GM15510 (cell line): Measurements from ENCODE around the gene ARPC1B.

Experiments
- POLR2A ChIP-seq: IDR thresholded peaks from 3 replicates; pipeline ENCODE4 v1.6.1; 2011; ENCODE audit warnings: borderline replicate concordance; ENCODE audit not compliant: insufficient read length; ENCODE audit errors: extremely low read depth

The ARPC1B gene

DNA sequence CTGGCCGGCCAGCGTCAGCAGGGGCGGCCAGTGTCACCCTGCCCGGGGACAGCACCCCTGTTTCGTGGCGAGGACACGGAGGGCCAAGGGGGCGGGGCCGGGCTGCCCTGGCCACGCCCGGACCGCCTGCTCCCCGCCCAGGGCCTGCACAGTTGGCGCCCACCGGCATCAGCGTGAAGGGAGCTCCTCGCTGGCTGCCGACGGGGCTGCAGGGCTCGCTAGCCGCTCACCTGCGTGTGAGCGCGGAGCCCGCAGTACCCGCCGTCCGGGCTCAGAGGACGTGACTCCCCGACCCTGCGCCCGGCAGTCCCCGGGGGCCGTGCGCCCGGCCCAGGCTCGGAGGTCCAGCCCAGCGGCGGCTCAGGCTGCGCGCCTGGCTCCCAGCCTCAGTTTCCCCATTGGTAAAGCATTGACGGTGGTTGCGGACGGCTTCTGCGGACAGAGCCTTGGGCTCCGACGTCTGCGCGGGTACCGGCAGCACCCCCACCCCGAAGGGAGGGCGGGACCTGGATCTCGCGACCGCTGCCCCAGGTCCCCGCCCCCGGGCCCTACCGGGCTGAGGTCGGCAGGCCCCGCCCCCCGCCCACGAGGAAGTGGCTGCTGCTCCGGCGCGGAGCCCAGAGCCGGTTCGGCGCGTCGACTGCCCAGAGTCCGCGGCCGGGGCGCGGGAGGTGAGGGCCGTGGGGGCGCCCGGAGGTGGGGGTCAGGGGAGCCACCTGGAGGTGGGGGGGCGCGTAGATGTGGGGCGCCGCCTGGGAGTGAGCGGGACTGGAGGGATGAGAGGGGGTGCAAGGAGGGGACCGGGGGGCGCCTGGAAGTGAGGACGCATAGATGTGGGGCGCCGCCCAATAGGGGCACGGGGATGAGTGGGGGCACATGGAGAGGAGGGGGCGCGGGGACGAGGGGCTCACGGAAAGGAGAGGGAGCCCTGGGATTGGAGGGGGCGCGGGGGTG, at the start of gene ARPC1B:
TSS of gene ARPC1B (plus strand) at position 620 of the 954 bp plus-strand sequence. CDS start 10,985 bp downstream, outside the sequence.
- TF ChIP-seq POLR2A, result peak; percentile 95

DNA sequence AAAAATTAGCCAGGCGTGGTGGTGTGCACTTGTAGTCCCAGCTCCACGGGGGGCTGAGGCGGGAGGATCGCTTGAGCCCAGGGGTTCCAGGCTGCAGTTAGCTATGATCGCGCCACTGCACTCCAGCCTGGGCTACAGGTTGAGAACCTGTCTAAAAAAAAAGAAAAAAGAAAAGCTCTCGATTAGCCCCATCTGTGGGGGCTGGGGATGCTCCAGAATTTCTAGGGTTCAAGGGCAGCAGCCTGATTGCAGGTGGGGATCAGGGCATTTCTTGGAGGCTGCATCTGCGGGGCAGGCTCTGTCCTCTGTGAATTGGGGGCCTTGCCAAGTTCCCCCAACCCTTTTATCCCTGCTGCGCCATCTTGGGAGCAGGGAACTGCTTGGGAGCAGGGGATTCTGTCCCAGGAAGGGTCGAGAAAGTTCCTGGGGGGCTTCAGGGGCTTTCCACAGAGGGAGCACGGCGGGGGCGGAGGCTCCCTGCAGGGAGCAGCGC, 49.5 kb upstream of the ARPC1B start:
- no peak for TF ChIP-seq POLR2A

DNA sequence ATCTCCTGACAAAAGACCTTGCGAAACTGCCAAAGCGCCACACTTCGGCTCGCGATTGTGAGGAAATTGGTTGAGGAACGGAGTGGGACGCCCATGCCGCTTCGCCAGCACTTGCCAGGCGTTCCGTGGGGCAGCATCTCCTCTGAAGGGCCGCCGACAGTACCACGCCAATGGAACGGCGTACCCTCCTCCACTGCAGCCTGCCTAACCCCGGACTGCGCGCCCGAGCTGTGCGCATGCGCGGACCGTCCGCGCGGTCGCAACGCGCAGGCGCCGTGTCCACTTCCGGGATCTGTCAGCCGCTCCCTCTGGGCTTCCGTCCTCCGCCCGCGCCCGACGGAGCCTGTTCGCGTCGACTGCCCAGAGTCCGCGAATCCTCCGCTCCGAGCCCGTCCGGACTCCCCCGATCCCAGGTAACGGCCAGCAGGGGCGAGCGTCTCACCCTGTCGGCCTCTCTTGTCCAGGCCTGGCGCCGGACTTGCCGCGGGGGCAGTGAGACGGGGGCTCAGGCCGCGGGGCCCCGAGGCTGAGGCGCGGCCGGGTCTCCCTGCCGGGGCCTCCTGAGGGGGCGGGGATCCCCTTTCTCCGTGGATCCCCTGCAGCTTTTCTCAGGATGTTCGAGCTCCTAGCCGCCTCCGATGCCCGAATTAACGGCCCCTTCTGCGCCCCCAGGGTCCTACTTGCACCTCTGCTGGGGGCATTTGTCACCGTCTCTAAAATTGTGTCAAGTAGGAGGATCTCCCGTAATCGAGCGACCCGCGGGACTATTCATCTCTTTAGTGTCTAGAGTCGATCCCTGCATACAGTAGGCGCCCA, 48.7 kb upstream of the ARPC1B start, which contains the start of gene ARPC1A:
TSS of gene ARPC1A (plus strand) at position 307 of the 816 bp plus-strand sequence. CDS start 7,456 bp downstream, outside the sequence.
- peak; percentile 99 for TF ChIP-seq POLR2A

DNA sequence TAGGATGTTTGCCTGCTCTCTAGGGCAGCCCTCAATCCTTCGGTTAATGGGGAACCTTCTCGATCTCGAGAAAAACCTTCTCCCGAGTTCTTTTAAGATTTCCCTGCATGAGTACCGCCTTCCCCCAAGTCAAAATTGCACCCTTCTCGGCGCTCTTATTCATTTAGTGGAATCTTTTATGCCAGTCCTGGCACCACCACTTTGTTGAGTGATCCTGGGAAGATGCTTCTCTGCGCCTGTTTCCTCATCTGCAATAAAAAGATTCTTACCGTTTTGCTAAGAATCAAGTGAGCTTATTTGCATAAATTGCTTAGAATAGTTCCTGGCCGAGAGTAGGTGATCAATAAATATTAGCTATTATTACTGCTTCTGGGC, 48.1 kb upstream of the ARPC1B start:
- no peak for TF ChIP-seq POLR2A

DNA sequence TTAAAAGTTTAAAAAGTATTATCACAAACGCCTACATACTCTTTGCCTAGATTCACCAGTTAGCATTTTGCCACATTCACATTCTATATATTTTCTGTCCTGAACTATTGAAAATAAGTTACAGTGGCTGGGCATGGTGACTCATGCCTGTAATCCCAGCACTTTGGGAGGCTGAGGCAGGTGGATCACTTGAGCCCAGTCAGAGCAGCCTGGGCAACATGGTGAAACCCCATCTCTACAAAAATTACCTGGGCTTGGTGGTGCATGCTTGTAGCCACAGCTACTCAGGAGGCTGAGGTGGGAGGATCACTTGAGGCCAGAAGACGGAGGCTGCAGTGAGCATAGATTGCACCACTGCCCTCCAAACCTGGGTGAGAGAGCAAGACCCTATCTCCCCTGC, 43.5 kb upstream of the ARPC1B start:
- no peak for TF ChIP-seq POLR2A

GRCh38 chr7:99339595-99339994, 34.9 kb upstream of the ARPC1B start:
- TF ChIP-seq POLR2A, result no peak

GRCh38 chr7:99340659-99341058, 33.9 kb upstream of the ARPC1B start:
- no peak for TF ChIP-seq POLR2A

GRCh38 chr7:99344061-99344647, 30.4 kb upstream of the ARPC1B start:
- no peak for TF ChIP-seq POLR2A

GRCh38 chr7:99352247-99352646, 22.3 kb upstream of the ARPC1B start:
- TF ChIP-seq POLR2A, result no peak

DNA sequence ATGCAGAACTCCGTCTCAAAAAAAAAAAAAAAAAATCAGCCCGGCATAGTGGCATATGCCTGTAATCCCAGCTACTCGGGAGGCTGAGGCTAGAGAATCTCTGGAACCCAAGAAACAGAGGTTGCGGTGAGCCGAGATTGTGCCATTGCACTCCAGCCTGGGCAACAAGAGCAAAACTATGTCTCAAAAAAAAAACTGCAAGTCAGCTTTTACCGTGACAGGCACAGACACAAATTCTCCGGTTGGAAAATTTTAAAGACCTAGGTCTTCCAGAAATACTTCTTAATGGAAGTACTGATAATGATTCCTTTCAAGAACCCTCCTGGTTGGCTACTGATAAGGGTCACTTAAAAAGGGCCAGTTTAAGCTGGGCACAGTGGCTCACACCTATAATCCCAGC, 19.4 kb upstream of the ARPC1B start:
- TF ChIP-seq POLR2A, result no peak

DNA sequence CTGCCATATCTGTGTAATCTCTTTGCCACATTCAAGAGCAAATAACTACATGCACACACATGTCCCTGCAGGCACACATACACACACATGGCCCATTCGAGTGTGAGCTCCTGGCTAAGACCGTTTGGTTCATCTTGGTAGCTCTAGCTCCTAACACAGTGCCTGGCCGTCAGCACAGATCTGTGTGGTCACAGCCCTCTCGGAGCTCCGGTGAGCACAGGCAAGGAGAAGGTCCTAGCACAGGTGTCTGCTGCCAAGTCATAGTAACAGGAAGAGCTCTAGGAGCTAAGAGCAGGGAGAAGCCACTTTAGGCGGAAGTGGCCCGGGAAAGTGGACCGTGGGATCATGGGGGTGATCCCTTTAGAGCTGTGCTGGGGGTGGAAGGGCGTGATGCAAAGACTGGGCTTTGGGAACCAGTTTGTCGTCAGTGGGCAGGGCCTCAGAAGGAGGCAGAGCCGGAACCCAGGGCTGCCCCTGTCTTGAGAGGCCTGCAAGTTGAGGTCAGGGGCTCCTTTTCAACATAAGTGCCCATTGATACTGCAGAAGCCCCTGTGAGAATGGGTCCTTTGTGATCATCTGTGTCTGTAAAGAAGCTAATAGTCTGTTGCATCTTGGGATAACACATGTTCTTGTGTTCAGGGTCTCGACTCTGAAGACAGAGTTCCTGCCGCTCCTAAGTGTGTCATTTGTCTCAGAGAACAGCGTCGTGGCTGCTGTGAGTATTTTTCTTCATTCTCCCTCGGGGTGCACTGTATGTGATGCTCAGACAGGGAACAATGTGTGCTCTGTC, 16.6 kb upstream of the ARPC1B start:
- no peak for TF ChIP-seq POLR2A

- TF ChIP-seq POLR2A, result no peak
Observed at GRCh38 chr7:99359465-99360154, 14.9 kb upstream of the ARPC1B start.

- no peak for TF ChIP-seq POLR2A
Observed at GRCh38 chr7:99362801-99363200, 11.7 kb upstream of the ARPC1B start.
